ENCODE data around the gene CSNK1G1. TPM values are rescaled to one million over a fixed set of nuclear protein-coding genes. Genes with fewer than 3 reads are reported as not detected.
"Not testable (repeated sequence)": the region's sequence is repeated elsewhere in the genome, so short reads cannot be mapped to it uniquely, and the experiment has no call there.

CSNK1G1 gene
- total RNA-seq, 1 experiment from 2014 or later, result 11.5 TPM

DNA sequence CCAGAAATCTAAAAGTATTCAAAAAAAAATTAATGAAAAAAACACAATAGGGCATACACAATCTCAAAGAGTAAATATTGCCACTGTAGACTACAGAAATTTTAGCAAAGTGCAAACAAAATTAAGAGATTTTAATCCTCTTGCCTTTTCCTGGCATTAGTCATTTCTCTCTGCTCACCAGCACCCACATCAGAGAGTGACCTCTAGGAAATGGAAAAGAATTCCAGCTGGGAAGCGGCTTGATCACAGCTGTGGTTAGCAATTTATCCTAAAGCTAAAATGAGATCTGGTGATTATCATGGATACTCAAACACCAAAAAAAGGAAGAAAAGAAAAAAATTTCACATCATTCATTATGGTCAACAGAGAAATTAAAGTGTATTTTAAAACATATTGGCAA is 7.5 kb downstream of the CSNK1G1 start:
- peaks cover 6% of the 10 kb centered on the region for H3K36me3 Mint-ChIP-seq (ENCODE audit: insufficient read depth, unreplicated experiment)
- H3K27me3 Mint-ChIP-seq (ENCODE audit: insufficient read depth, unreplicated experiment), result no peaks in the 10 kb centered on the region
- DNase-seq, result no peak
- ChIA-PET POLR2A (no interaction called here), CTCF (interaction anchor here (0.6 kb wide), 1 partner anchor 30 kb away, joined by 4 read pairs; no protein-coding TSS in a partner anchor)
- H3K4me1 ChIP-seq, result no peaks in the 10 kb centered on the region
- no TSS peak for BruUV-seq (replicated peaks)
- TF ChIP-seq, protein P1, sequence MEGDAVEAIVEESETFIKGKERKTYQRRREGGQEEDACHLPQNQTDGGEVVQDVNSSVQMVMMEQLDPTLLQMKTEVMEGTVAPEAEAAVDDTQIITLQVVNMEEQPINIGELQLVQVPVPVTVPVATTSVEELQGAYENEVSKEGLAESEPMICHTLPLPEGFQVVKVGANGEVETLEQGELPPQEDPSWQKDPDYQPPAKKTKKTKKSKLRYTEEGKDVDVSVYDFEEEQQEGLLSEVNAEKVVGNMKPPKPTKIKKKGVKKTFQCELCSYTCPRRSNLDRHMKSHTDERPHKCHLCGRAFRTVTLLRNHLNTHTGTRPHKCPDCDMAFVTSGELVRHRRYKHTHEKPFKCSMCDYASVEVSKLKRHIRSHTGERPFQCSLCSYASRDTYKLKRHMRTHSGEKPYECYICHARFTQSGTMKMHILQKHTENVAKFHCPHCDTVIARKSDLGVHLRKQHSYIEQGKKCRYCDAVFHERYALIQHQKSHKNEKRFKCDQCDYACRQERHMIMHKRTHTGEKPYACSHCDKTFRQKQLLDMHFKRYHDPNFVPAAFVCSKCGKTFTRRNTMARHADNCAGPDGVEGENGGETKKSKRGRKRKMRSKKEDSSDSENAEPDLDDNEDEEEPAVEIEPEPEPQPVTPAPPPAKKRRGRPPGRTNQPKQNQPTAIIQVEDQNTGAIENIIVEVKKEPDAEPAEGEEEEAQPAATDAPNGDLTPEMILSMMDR (IDR thresholded peaks at IDR 0.05; ENCODE audit: insufficient read depth in 1 of 2, low read depth in 1 of 2, low read length in 1 of 2, severe bottlenecking in 1 of 2, unreplicated experiment in 1 of 2), result no peak
- intact Hi-C loops (cut with micrococcal nuclease; ENCODE audit: unreplicated experiment), result no loop called here
- no peak overlapping the region for H3K4me3 ChIP-seq (ENCODE audit: low read depth, low read length)
- H3K9me3 Mint-ChIP-seq (ENCODE audit: unreplicated experiment), result no peaks in the 10 kb centered on the region
- H3K27me3 ChIP-seq (replicated peaks; ENCODE audit: control insufficient read depth, insufficient read depth, low read length), result no peaks in the 10 kb centered on the region
- no peaks in the 10 kb centered on the region for H3K9me3 ChIP-seq
- H3K36me3 ChIP-seq (ENCODE audit: control insufficient read depth, insufficient read depth, low read length), result no peaks in the 10 kb centered on the region
- no peak overlapping the region for H3K27ac Mint-ChIP-seq (ENCODE audit: unreplicated experiment)
- no peak overlapping the region for H3K4me3 Mint-ChIP-seq (ENCODE audit: unreplicated experiment)
- no peaks in the 10 kb centered on the region for H3K4me1 Mint-ChIP-seq (ENCODE audit: low read depth, unreplicated experiment)

DNA sequence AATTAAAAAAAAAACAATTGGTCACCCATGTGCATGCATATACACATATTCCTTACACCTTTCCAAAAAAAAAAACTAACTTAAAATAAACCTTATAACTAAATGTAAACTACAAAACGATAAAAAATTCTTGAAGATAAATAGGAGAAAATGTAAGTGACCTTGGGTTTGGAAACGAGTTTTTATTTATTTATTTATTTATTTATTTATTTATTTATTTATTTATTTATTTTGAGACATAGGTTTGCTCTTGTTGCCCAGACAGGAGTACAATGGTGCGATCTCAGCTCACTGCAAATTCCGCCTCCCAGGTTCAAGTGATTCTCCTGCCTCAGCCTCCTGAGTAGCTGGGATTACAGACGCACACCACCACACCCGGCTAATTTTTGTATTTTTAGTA is 9.7 kb downstream of the CSNK1G1 start:
- H3K9me3 ChIP-seq; DNase-seq; H3K9me3 Mint-ChIP-seq (ENCODE audit: unreplicated experiment); H3K4me3 ChIP-seq (ENCODE audit: low read depth, low read length); BruUV-seq (replicated peaks); H3K27ac Mint-ChIP-seq (ENCODE audit: unreplicated experiment); H3K4me1 Mint-ChIP-seq (ENCODE audit: low read depth, unreplicated experiment); H3K36me3 ChIP-seq (ENCODE audit: control insufficient read depth, insufficient read depth, low read length); CTCF ChIA-PET; POLR2A ChIA-PET; H3K4me1 ChIP-seq; intact Hi-C loops (cut with micrococcal nuclease; ENCODE audit: unreplicated experiment); H3K36me3 Mint-ChIP-seq (ENCODE audit: insufficient read depth, unreplicated experiment); H3K27me3 ChIP-seq (replicated peaks; ENCODE audit: control insufficient read depth, insufficient read depth, low read length); H3K27me3 Mint-ChIP-seq (ENCODE audit: insufficient read depth, unreplicated experiment); H3K4me3 Mint-ChIP-seq (ENCODE audit: unreplicated experiment): not testable (repeated sequence)

DNA sequence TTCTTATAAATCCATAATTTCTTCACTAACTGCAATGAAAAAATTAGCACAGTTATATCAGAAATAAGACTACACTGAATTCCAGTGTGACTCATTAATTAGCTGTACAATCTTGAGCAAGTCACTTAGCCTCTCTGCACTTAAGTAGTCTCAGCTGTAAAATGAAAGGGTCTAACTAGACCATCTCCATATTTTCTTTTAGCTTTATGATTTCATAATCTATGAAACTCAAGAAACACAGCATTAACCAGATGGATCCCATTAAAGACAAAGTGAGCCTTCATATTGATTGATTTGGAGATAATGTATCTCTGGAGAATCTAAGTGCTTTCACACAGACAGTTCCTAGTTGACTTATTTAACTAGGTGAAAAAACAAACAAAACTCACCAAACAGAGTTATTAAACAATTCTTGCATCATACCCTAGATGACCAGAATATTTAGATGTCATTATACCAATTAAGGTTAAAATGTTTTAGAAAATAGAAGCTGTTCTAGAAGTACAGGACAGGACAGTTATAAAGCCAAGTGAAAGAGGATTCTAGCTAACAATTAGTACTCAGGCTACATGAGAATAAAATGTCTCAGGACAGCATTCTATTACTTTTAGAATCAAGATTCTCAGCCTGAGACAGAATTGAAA is 11.2 kb downstream of the CSNK1G1 start:
- Histone ChIP-seq H3K27me3 (replicated peaks; ENCODE audit: control insufficient read depth, insufficient read depth, low read length) (no peaks in the 10 kb centered on the region), H3K4me3 (ENCODE audit: low read depth, low read length) (no peak overlapping the region), H3K9me3 (no peaks in the 10 kb centered on the region), H3K4me1 (no peaks in the 10 kb centered on the region), H3K36me3 (ENCODE audit: control insufficient read depth, insufficient read depth, low read length) (no peaks in the 10 kb centered on the region)
- Mint-ChIP-seq H3K36me3 (ENCODE audit: insufficient read depth, unreplicated experiment) (peaks cover 6% of the 10 kb centered on the region), H3K4me3 (ENCODE audit: unreplicated experiment) (no peak overlapping the region), H3K27ac (ENCODE audit: unreplicated experiment) (no peak overlapping the region), H3K9me3 (ENCODE audit: unreplicated experiment) (no peaks in the 10 kb centered on the region), H3K27me3 (ENCODE audit: insufficient read depth, unreplicated experiment) (no peaks in the 10 kb centered on the region), H3K4me1 (ENCODE audit: low read depth, unreplicated experiment) (no peaks in the 10 kb centered on the region)
- ChIA-PET POLR2A (no interaction called here), CTCF (no interaction called here)
- intact Hi-C loops (cut with micrococcal nuclease; ENCODE audit: unreplicated experiment), result no loop called here
- BruUV-seq (replicated peaks), result no TSS peak
- no peak for DNase-seq
- TF ChIP-seq, protein P1 (IDR thresholded peaks at IDR 0.05; ENCODE audit: insufficient read depth in 1 of 2, low read depth in 1 of 2, low read length in 1 of 2, severe bottlenecking in 1 of 2, unreplicated experiment in 1 of 2), result no peak

DNA sequence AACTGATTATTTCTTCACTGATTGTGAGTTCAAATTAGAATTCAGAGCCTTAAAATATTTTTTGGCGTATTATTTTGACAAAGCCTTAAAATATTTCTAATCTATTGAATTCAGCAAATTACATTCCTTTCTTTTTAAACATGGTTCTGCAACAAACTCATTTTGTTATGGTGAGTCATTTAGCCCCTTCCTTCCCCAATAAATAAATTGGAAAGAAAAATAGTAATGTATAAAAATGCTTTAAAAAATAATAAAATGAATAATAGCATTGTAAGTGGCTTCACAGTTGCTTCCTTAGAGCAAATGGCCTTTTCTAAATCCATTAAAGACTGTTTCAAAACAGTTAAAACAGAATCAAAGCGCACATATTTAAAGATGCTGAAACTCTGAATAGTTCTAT is 12.1 kb downstream of the CSNK1G1 start:
- Histone ChIP-seq H3K9me3 (no peaks in the 10 kb centered on the region), H3K4me1 (no peaks in the 10 kb centered on the region), H3K27me3 (replicated peaks; ENCODE audit: control insufficient read depth, insufficient read depth, low read length) (no peaks in the 10 kb centered on the region), H3K36me3 (ENCODE audit: control insufficient read depth, insufficient read depth, low read length) (no peaks in the 10 kb centered on the region), H3K4me3 (ENCODE audit: low read depth, low read length) (no peak overlapping the region)
- Mint-ChIP-seq H3K9me3 (ENCODE audit: unreplicated experiment) (no peaks in the 10 kb centered on the region), H3K27me3 (ENCODE audit: insufficient read depth, unreplicated experiment) (no peaks in the 10 kb centered on the region), H3K4me3 (ENCODE audit: unreplicated experiment) (no peak overlapping the region), H3K36me3 (ENCODE audit: insufficient read depth, unreplicated experiment) (peaks cover 8% of the 10 kb centered on the region), H3K27ac (ENCODE audit: unreplicated experiment) (no peak overlapping the region), H3K4me1 (ENCODE audit: low read depth, unreplicated experiment) (no peaks in the 10 kb centered on the region)
- CTCF ChIA-PET, result no interaction called here
- BruUV-seq (replicated peaks), result no TSS peak
- DNase-seq, result no peak
- TF ChIP-seq, protein P1 (IDR thresholded peaks at IDR 0.05; ENCODE audit: insufficient read depth in 1 of 2, low read depth in 1 of 2, low read length in 1 of 2, severe bottlenecking in 1 of 2, unreplicated experiment in 1 of 2), result no peak
- intact Hi-C loops (cut with micrococcal nuclease; ENCODE audit: unreplicated experiment), result no loop called here
- POLR2A ChIA-PET, result no interaction called here
